Measurements from ENCODE around the gene RSAD2. TPM values are rescaled to one million over a fixed set of nuclear protein-coding genes. Genes with fewer than 3 reads are reported as not detected.

The RSAD2 gene
- total RNA-seq, 1 experiment from 2014 or later = not detected

- TF ChIP-seq E2F4 (CRISPR knock-in tag; IDR thresholded peaks at IDR 0.05; ENCODE audit: borderline replicate concordance, low read depth) = no peak
These were observed 66.4 kb downstream of the RSAD2 start (continued) for GRCh38 chr2:6943971-6944370.

GRCh38 chr2:6944555-6944954, 67.0 kb downstream of the RSAD2 start:
- CTCF ChIA-PET = no interaction called here
- H3K4me3 Mint-ChIP-seq = no peak overlapping the region
- H3K27me3 Mint-ChIP-seq (ENCODE audit: low read depth) = no peaks in the 10 kb centered on the region
- TF ChIP-seq NFE2L1 (CRISPR knock-in tag; IDR thresholded peaks at IDR 0.05) = no peak
- TF ChIP-seq SOX15 (CRISPR knock-in tag; IDR thresholded peaks at IDR 0.05) = no peak
- no peak for TF ChIP-seq ERG (CRISPR knock-in tag; IDR thresholded peaks at IDR 0.05)
- no peak for TF ChIP-seq NR1H2 (CRISPR knock-in tag; IDR thresholded peaks at IDR 0.05)
- TF ChIP-seq ZNF281 (CRISPR knock-in tag; IDR thresholded peaks at IDR 0.05) = no peak
- TF ChIP-seq TEAD1 (CRISPR knock-in tag; IDR thresholded peaks at IDR 0.05) = no peak
- TF ChIP-seq FOXK1 (CRISPR knock-in tag; IDR thresholded peaks at IDR 0.05) = no peak
- no peak for TF ChIP-seq FOXP4 (CRISPR knock-in tag; IDR thresholded peaks at IDR 0.05)
- no peak for TF ChIP-seq ZBTB21 (CRISPR knock-in tag; IDR thresholded peaks at IDR 0.05; ENCODE audit: borderline replicate concordance)
- no peak for TF ChIP-seq TCF7 (CRISPR knock-in tag; IDR thresholded peaks at IDR 0.05; ENCODE audit: low read depth)
- peaks cover 24% of the 10 kb centered on the region for H3K4me1 Mint-ChIP-seq
- POLR2A ChIA-PET = no interaction called here
- no peak for DNase-seq (ENCODE audit: low spot score)
- H3K27ac Mint-ChIP-seq = no peak overlapping the region
- peaks cover 20% of the 10 kb centered on the region for H3K36me3 Mint-ChIP-seq
- ATAC-seq = no peak
- H3K9me3 Mint-ChIP-seq = no peaks in the 10 kb centered on the region

- Mint-ChIP-seq H3K9me3 (no peaks in the 10 kb centered on the region), H3K27me3 (ENCODE audit: low read depth) (no peaks in the 10 kb centered on the region), H3K4me1 (peaks cover 18% of the 10 kb centered on the region), H3K36me3 (peaks cover 20% of the 10 kb centered on the region), H3K4me3 (no peak overlapping the region), H3K27ac (no peak overlapping the region)
- no peak; the same call in 1 of the 2 replicates for ATAC-seq
- DNase-seq (ENCODE audit: low spot score) = no peak
- ChIA-PET POLR2A (no interaction called here), CTCF (no interaction called here)
- TF ChIP-seq ELF4 (CRISPR knock-in tag; IDR thresholded peaks at IDR 0.05; ENCODE audit: low read depth) (no peak), ZNF671 (CRISPR knock-in tag; IDR thresholded peaks at IDR 0.05) (no peak), ATF3 (CRISPR knock-in tag; conservative IDR thresholded peaks at IDR 0.05) (no peak), ETV6 (CRISPR knock-in tag; IDR thresholded peaks at IDR 0.05) (no peak), GRHL2 (CRISPR knock-in tag; IDR thresholded peaks at IDR 0.05; ENCODE audit: insufficient replicate concordance, severe bottlenecking) (no peak), ZBTB43 (CRISPR knock-in tag; IDR thresholded peaks at IDR 0.05) (no peak), PRDM15 (CRISPR knock-in tag; IDR thresholded peaks at IDR 0.05) (no peak), ATF1 (CRISPR knock-in tag; IDR thresholded peaks at IDR 0.05) (no peak), NR1H2 (CRISPR knock-in tag; IDR thresholded peaks at IDR 0.05) (no peak), ZNF416 (CRISPR knock-in tag; IDR thresholded peaks at IDR 0.05) (no peak)
These were observed 67.7 kb downstream of the RSAD2 start for GRCh38 chr2:6945087-6945813.

Data from WTC11 (cell line).